KMS-11 (cell line): ENCODE measurements around the gene RIOK1.
"Not testable (repeated sequence)": the region's sequence is repeated elsewhere in the genome, so short reads cannot be mapped to it uniquely, and the experiment has no call there.

Experiments
- H2AFZ ChIP-seq: fragments of 200-600 bp; sonication (generic); 2 replicates; pipeline ENCODE4 v1.6.1; 2016; ENCODE audit warnings: antibody characterized with exemption, mixed run types, low read depth
- H3K27ac ChIP-seq: fragments of 200-600 bp; sonication (generic); 2 replicates; pipeline ENCODE4 v1.6.1; 2016; ENCODE audit warnings: mild to moderate bottlenecking, mixed run types
- H3K27me3 ChIP-seq: fragments of 200-600 bp; sonication (generic); 2 replicates; pipeline ENCODE4 v1.6.1; 2017; ENCODE audit warnings: mild to moderate bottlenecking, low read depth, mixed run types, moderate library complexity; ENCODE audit not compliant: insufficient read depth
- H3K36me3 ChIP-seq: fragments of 200-600 bp; sonication (generic); 2 replicates; pipeline ENCODE4 v1.6.1; 2017; ENCODE audit warnings: mild to moderate bottlenecking, mixed run types; ENCODE audit not compliant: insufficient read depth
- H3K4me1 ChIP-seq: fragments of 200-600 bp; sonication (generic); 2 replicates; pipeline ENCODE4 v1.6.1; 2016; ENCODE audit warnings: mild to moderate bottlenecking, low read depth, mixed run types; ENCODE audit not compliant: poor library complexity, severe bottlenecking
- H3K4me2 ChIP-seq: fragments of 200-600 bp; sonication (generic); 2 replicates; pipeline ENCODE4 v1.7.0; 2016; ENCODE audit warnings: mild to moderate bottlenecking, mixed run types
- H3K4me3 ChIP-seq: fragments of 200-600 bp; sonication (generic); IDR thresholded peaks from 2 replicates; pipeline ENCODE4 v1.6.1; 2017; ENCODE audit warnings: low read depth, low read length, mixed read lengths; ENCODE audit not compliant: insufficient read depth
- H3K79me2 ChIP-seq: fragments of 200-600 bp; sonication (generic); 2 replicates; pipeline ENCODE4 v1.6.1; 2016; ENCODE audit warnings: low read depth, mixed run types; ENCODE audit not compliant: insufficient read depth
- H3K9ac ChIP-seq: fragments of 200-600 bp; sonication (generic); 2 replicates; pipeline ENCODE4 v1.6.1; 2016; ENCODE audit warnings: mild to moderate bottlenecking, mixed run types
- H4K20me1 ChIP-seq: fragments of 200-600 bp; sonication (generic); 2 replicates; pipeline ENCODE4 v1.6.1; 2016; ENCODE audit warnings: mild to moderate bottlenecking, mixed run types; ENCODE audit not compliant: insufficient read depth
- TF ChIP-seq, protein P1 (sequence below): fragments of 200-600 bp; sonication (generic); conservative IDR thresholded peaks from 2 replicates; pipeline ENCODE4 v1.6.1; 2017; ENCODE audit warnings: low read depth, mild to moderate bottlenecking, antibody characterized with exemption, low read length, moderate library complexity, mixed read lengths

The RIOK1 gene

DNA sequence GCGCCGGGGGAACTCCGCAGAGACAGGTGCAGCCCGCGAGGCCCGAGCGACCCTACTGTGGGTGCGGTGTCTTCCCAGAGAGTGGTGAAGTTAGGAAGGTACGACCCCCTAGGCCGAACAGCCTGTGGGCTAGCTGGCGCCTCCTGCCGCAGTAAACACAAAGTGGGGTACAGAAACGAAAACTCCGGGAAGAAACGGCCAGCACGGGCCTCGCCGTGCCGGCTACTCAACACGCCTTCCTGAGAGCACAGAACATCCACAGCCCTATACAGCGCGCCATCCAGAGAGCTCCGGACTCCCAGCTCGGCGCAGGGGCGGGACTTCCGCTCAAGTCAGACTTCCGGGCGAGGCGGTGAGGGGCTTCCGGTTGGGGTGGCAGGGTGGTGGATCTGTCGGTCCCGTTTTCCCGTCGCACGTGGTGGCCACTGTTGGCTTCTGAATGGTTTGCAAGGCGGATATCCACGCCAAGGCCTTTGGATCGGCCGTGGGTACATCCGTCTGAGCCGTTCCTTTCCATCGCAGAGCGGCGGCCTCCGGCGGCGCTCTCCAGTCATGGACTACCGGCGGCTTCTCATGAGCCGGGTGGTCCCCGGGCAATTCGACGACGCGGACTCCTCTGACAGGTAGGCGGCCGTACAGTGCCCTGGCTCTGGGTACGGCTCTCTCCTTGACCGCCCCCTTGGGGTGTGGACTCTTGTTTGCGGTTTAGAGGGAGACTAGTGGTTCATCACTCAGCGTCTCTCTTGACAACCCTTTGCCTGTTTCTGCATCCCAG, at the start of gene RIOK1, which contains the start of gene CAGE1:
Gene RIOK1 (plus strand): TSS at position 358 of the 775 bp plus-strand sequence. CDS start 195 bp downstream, at position 553.
Gene CAGE1 (minus strand): TSS at position 292 of the 775 bp plus-strand sequence. CDS start 2,569 bp downstream, outside the sequence.
- H3K79me2 ChIP-seq: peaks cover 32% of the 10 kb centered on the region
- TF ChIP-seq, protein P1, sequence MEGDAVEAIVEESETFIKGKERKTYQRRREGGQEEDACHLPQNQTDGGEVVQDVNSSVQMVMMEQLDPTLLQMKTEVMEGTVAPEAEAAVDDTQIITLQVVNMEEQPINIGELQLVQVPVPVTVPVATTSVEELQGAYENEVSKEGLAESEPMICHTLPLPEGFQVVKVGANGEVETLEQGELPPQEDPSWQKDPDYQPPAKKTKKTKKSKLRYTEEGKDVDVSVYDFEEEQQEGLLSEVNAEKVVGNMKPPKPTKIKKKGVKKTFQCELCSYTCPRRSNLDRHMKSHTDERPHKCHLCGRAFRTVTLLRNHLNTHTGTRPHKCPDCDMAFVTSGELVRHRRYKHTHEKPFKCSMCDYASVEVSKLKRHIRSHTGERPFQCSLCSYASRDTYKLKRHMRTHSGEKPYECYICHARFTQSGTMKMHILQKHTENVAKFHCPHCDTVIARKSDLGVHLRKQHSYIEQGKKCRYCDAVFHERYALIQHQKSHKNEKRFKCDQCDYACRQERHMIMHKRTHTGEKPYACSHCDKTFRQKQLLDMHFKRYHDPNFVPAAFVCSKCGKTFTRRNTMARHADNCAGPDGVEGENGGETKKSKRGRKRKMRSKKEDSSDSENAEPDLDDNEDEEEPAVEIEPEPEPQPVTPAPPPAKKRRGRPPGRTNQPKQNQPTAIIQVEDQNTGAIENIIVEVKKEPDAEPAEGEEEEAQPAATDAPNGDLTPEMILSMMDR: 0 out of 2 replicates have a peak, but pooled peaks have one; percentile 26
- peaks cover 24% of the 10 kb centered on the region for H3K4me1 ChIP-seq
- no peak within 1 kb of the TSS for H3K4me3 ChIP-seq
- H4K20me1 ChIP-seq: no peaks in the 10 kb centered on the region
- peak within 1 kb of the TSS; percentile 91 for H3K9ac ChIP-seq
- peak within 1 kb of the TSS; percentile 94 for H3K4me2 ChIP-seq
- H3K27ac ChIP-seq: peak within 1 kb of the TSS; percentile 94
- H2AFZ ChIP-seq: peak within 1 kb of the TSS; percentile 55
- no peaks in the 10 kb centered on the region for H3K36me3 ChIP-seq
- H3K27me3 ChIP-seq: no peaks in the 10 kb centered on the region

DNA sequence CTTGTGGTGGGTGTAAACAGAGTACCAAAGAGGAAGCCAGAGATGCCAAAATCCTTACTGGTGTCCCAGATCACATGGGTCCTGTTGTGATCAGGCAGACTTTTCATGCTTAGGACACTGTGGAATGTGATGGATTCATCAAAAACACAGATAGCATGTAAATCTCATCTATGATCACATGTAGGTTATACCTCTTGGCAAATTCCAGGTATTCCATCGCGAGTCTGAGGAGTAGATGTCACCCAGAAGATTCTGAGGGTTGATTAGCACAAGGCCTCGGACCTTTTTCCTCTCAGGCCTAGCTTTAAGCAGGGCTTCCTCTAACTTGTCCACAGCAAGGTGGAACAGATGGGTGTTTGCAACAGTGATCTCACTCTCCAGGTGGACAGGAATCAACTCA, 48.3 kb upstream of the RIOK1 start:
- Histone ChIP-seq H3K4me2 (no peak overlapping the region), H3K36me3 (no peaks in the 10 kb centered on the region), H3K27ac (no peak overlapping the region), H3K4me3 (no peak overlapping the region), H3K9ac (no peak overlapping the region), H2AFZ (no peak overlapping the region), H3K27me3 (no peaks in the 10 kb centered on the region), H4K20me1 (no peaks in the 10 kb centered on the region), H3K79me2 (no peaks in the 10 kb centered on the region), H3K4me1 (no peaks in the 10 kb centered on the region)
- TF ChIP-seq, protein P1: no peak

DNA sequence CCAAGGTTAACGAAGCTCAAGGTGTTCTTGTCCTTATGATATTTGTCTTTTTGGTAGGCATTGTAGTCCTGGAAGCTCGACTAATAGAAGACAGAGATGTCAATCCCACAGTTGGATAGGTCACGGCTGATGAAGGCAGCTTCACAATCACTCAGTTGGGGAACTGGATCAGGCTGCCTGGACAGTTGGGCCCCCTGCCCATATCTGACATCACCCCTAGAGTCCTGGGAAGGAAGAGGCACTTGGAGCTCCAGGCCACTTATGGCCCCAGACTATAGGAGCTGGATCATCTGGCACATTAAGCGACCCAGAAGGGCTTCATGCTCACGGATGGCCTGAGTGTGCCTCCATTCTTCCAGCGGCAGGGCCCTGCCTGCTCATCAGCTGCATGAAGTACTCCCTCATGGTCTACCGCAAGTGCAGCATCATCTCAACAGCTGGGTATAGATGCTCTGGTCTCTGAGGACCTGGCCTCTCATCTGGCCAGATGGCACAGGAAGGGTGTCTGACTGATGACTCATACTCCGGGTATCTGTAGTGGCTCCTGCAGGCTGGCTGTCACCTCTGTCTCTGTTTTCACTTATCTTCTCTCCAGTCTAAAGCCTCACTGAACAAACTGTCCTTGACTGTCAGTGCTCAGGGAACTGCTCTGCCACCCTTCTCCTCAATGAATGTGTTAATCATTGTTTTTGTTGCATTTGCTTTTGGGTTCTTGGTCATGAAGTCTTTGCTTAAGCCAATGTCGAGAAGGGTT, 47.4 kb upstream of the RIOK1 start:
- no peak overlapping the region for H3K4me3 ChIP-seq
- H3K27me3 ChIP-seq: no peaks in the 10 kb centered on the region
- H4K20me1 ChIP-seq: no peaks in the 10 kb centered on the region
- no peak overlapping the region for H3K4me2 ChIP-seq
- no peak overlapping the region for H2AFZ ChIP-seq
- no peaks in the 10 kb centered on the region for H3K36me3 ChIP-seq
- H3K79me2 ChIP-seq: no peaks in the 10 kb centered on the region
- no peaks in the 10 kb centered on the region for H3K4me1 ChIP-seq
- TF ChIP-seq, protein P1: no peak
- no peak overlapping the region for H3K27ac ChIP-seq
- no peak overlapping the region for H3K9ac ChIP-seq

DNA sequence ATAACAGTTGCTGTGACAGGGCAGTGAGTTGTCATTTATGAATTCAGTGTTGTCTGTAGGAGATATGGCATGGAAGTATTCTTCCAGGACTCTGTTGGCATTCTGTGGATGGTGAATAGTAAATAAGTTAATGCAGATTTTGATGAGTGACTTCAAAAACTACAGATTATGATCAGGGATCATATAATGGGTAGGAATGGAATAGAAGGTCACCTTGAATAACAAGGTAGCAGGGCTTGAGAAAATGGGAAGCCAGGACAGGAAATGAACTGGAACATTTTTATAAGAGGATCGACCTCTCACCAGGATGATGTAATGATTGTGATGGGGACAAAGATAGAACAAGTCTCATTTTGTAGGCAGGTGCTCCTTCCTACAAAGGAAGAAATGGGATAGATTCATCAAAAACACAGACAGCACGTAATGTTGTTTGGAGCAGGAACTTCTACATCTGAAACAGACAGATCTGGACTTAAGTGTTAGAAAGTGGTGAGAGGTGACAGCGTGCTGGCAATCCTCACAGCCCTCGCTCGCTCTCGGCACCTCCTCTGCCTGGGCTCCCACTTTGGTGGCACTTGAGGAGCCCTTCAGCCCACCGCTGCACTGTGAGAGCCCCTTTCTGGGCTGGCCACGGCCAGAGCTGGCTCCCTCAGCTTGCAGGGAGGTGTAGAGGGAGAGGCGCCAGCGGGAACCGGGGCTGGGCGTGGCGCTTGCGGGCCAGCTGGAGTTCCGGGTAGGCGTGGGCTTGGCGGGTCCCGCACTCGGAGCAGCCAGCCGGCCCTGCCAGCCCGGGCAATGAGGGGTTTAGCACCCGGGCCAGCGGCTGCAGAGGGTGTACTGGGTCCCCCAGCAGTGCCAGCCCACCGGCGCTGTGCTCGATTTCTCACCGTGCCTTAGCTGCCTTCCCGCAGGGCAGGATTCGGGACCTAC, 45.8 kb upstream of the RIOK1 start:
- no peaks in the 10 kb centered on the region for H3K4me1 ChIP-seq
- no peaks in the 10 kb centered on the region for H3K27me3 ChIP-seq
- H3K4me2 ChIP-seq: no peak overlapping the region
- H3K36me3 ChIP-seq: no peaks in the 10 kb centered on the region
- TF ChIP-seq, protein P1: no peak
- H4K20me1 ChIP-seq: no peaks in the 10 kb centered on the region
- no peak overlapping the region for H3K4me3 ChIP-seq
- H2AFZ ChIP-seq: no peak overlapping the region
- no peak overlapping the region for H3K9ac ChIP-seq
- no peaks in the 10 kb centered on the region for H3K79me2 ChIP-seq
- H3K27ac ChIP-seq: no peak overlapping the region

DNA sequence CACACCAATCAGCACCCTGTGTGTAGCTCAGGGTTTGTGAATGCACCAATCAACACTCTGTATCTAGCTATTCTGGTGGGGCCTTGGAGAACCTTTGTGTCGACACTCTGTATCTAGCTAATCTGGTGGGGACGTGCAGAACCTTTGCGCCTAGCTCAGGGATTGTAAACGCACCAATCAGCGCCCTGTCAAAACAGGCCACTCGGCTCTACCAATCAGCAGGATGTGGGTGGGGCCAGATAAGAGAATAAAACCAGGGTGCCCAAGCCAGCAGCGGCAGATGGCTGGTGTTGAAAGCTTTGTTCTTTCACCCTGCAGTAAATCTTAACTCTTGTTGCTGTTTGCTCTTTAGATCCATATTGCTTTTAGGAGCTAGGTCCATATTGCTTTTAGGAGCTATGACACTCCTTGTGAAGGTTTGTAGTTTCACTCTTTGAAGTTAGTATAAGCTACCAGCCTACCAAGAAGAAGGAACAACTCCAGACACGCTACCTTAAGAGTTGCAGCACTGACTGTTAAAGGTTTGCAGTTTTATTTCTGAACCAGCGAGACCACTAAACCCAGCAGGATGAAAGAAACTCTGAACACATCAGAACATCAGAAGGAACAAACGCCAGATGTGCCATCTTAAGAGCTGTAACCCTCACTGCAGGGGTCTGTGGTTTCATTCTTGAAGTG, 44.7 kb upstream of the RIOK1 start:
- H2AFZ ChIP-seq, H3K36me3 ChIP-seq, H3K9ac ChIP-seq, H3K4me1 ChIP-seq, H3K27ac ChIP-seq, H3K4me3 ChIP-seq, H4K20me1 ChIP-seq, H3K79me2 ChIP-seq, H3K27me3 ChIP-seq, H3K4me2 ChIP-seq: not testable (repeated sequence)

DNA sequence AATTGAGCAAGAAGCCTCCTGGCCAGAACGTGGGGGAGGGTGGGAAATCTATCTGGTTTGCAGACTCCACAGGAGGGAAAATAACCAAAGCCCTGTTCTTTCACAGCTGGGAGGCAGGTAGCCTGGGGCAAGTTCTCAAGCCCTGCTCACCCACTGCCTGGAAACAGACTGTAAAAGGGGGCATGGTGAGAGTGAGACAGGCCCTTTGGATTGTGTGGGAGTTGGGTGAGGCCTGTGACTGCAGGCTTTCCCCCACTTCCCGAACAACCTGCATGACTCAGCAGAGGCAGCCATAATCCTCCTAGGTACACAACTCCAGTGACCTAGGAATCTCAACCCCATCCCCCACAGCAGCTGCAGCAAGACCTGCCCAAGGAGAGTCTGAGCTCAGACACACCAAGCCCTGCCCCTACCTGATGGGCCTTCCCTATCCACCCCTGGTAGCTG, 42.0 kb upstream of the RIOK1 start:
- not testable (repeated sequence) for H3K4me3 ChIP-seq, H3K27me3 ChIP-seq, H4K20me1 ChIP-seq, H3K4me2 ChIP-seq, H3K79me2 ChIP-seq, H2AFZ ChIP-seq, H3K36me3 ChIP-seq, H3K27ac ChIP-seq, H3K9ac ChIP-seq, H3K4me1 ChIP-seq
